Measurements from ENCODE around the gene IGSF11.
"Not testable (repeated sequence)": the region's sequence is repeated elsewhere in the genome, so short reads cannot be mapped to it uniquely, and the experiment has no call there.

The IGSF11 gene

DNA sequence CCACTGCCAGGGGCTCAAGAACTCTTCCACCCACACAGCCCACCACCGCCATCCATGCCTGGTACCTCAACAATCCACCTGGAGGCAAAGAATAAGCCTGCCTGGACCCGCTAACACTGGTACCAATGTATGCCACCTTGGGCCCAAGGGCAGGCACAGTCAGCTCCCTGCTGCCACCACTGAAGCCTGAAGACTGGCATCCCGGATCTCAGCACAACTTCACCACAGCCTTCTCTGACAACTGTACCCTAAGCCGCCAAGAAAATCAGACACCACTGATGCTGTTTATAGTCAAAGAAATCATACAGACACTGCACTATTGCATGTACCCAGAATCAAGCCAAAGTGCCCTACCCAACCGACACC is 56.3 kb downstream of the IGSF11 start:
- Mint-ChIP-seq H3K27me3 (no peaks in the 10 kb centered on the region), H3K4me1 (peaks cover 22% of the 10 kb centered on the region), H3K4me3 (no peak overlapping the region), H3K9me3 (no peaks in the 10 kb centered on the region), H3K36me3 (no peaks in the 10 kb centered on the region), H3K27ac (no peak overlapping the region)
- CTCF ChIA-PET, result no interaction called here
- DNase-seq, result no peak

DNA sequence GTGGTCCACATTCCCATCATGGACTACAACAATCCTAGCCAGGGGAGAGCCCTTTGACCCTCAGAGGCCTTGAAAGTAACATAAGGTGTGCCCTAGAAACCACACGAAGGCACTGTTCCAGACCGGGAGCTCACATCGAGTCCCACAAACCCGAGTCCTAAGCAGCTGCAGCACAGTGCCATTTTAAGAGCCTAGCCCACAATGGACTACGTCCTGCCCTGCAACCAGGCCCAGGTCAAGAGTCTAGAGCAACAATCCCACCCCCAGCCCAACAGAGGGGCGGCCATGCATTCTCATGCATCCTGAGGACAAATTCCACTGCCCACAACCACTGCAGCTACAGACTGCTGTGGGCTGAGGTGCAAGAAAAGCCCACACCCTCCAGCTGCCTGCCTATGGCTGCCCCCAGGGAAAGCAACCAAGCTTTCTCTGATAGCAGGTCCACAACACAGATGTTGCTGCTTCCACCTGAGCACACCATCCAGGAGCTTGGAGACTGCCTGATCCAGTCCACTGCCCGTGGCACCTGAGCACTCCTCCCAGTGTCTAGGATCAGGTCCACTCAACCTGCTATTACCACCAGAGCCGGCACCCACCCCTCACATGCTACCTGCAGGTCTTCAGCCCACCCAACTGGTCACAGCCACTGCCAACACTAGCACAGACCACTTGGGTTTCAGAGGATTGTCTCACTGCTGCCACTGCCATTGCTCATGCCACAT is 56.8 kb downstream of the IGSF11 start:
- DNase-seq, result no peak
- CTCF ChIA-PET, result no interaction called here
- H3K36me3 Mint-ChIP-seq, result no peaks in the 10 kb centered on the region

DNA sequence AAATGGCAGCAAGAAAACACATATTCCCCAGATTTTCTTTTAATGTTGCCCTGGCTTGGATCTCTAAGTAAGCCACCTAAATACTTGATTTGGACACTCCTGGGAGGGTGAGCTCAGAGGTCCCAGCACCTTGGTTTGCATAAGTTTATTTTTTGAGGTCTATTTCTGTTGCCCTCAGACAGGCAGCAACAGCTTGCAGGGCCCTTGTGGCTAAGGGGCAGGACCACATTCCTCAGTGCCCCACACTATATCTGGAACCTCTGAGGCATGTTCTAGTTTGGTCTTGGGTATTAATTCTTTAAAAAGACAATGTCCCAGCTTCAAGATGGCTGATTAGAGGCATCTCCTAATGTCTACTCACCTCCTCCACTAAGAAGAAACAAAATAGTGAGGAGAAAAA is 57.5 kb downstream of the IGSF11 start:
- H3K27ac Mint-ChIP-seq, result no peak overlapping the region
- no peak overlapping the region for H3K4me3 Mint-ChIP-seq
- no peaks in the 10 kb centered on the region for H3K9me3 Mint-ChIP-seq
- peaks cover 22% of the 10 kb centered on the region for H3K4me1 Mint-ChIP-seq
- CTCF ChIA-PET, result no interaction called here
- no peaks in the 10 kb centered on the region for H3K36me3 Mint-ChIP-seq
- no peaks in the 10 kb centered on the region for H3K27me3 Mint-ChIP-seq
- DNase-seq, result no peak

More for the DNA sequence above, 56.8 kb downstream of the IGSF11 start:
- no peak overlapping the region for H3K27ac Mint-ChIP-seq
- no peak overlapping the region for H3K4me3 Mint-ChIP-seq
- no peaks in the 10 kb centered on the region for H3K9me3 Mint-ChIP-seq
- H3K27me3 Mint-ChIP-seq, result no peaks in the 10 kb centered on the region
- H3K4me1 Mint-ChIP-seq, result peaks cover 22% of the 10 kb centered on the region

DNA sequence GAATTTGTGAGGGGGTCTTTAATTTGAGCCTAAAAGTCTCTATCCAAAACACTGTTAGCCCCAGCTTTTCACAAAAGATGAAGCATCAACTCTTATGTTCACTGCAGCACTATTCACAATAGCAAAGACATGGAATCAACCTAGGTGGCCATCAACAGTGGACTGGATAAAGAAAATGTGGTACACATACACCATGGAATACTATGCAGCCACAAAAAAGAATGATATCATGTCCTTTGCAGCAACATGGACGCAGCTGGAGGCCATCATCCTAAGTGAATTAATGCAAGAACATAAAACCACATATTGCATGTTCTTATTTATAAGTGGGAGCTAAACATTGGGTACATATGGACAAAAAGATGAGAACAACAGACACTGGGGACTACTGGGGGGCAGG is 59.2 kb downstream of the IGSF11 start:
- H3K27me3 Mint-ChIP-seq, H3K27ac Mint-ChIP-seq, H3K9me3 Mint-ChIP-seq, H3K36me3 Mint-ChIP-seq, H3K4me3 Mint-ChIP-seq, DNase-seq: not testable (repeated sequence)
- peaks cover 11% of the 10 kb centered on the region for H3K4me1 Mint-ChIP-seq
- CTCF ChIA-PET, result interaction anchor here (0.9 kb wide), 1 partner anchor 11 kb away, joined by 3 read pairs; no protein-coding TSS in a partner anchor

DNA sequence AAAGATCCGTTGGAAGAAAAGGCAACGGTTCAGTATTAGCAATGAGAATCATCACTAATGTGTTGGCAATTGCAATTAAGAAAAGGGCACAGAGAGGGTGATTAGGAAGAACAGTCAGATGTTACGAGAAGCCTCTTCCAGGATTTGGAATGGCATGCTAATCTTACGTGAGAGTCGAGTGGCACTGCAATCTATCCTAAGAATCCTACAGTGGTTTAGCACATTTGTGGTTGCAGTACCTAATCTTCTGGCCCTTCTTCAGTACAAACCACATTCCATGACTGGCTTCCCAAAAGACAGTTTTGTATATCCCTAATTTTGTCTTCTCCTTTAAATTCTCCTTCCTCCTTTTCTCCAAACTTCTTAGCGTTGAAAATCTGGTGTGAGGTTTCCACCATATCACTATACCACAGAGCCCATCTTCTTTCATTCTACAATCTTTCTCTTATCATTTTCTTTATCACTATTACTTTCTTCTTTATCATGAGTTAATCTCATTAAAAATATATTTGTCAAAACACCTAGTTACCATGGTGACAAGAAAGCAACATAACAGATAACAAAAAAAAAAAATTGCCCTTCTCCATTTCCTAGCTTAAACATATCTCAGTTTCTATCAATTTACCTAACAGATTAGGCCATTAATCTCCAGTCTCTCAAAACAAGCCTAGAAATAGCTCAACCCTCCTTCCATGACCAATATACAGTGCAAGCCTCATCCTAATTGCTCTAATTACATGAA is 60.1 kb downstream of the IGSF11 start:
- no peaks in the 10 kb centered on the region for H3K9me3 Mint-ChIP-seq
- no peak overlapping the region for H3K4me3 Mint-ChIP-seq
- no peak overlapping the region for H3K27ac Mint-ChIP-seq
- no peak for DNase-seq
- CTCF ChIA-PET, result interaction anchor here (0.9 to 2.3 kb wide), 2 partner anchors 11 to 90 kb away, joined by 3 to 6 read pairs; no protein-coding TSS in a partner anchor
- H3K27me3 Mint-ChIP-seq, result no peaks in the 10 kb centered on the region
- H3K36me3 Mint-ChIP-seq, result no peaks in the 10 kb centered on the region
- peaks cover 2% of the 10 kb centered on the region for H3K4me1 Mint-ChIP-seq

DNA sequence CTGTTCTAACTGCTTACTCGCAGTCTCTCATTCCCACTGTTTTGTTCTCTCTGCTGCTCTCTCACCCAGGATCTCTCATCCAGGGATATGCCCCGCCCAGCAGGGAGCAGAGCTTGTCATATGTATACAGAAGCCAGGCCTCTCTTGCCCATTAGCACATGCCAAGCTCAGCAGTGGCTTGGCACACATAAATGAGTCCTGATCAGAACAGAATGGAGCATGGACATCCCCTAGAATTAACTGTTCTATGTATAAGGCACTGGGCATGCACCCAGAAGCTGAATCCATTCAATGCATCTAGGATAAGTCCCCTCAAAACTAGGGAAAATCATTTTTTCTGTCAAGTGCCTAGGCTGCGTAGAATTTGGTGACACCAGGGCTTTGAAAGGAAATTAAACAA is 61.6 kb downstream of the IGSF11 start:
- Mint-ChIP-seq H3K9me3 (no peaks in the 10 kb centered on the region), H3K4me1 (no peaks in the 10 kb centered on the region), H3K27ac (no peak overlapping the region), H3K36me3 (no peaks in the 10 kb centered on the region), H3K27me3 (peaks cover 4% of the 10 kb centered on the region), H3K4me3 (no peak overlapping the region)
- no peak for DNase-seq
- CTCF ChIA-PET, result interaction anchor here (2.3 kb wide), 1 partner anchor 89 kb away, joined by 6 read pairs; no protein-coding TSS in a partner anchor

DNA sequence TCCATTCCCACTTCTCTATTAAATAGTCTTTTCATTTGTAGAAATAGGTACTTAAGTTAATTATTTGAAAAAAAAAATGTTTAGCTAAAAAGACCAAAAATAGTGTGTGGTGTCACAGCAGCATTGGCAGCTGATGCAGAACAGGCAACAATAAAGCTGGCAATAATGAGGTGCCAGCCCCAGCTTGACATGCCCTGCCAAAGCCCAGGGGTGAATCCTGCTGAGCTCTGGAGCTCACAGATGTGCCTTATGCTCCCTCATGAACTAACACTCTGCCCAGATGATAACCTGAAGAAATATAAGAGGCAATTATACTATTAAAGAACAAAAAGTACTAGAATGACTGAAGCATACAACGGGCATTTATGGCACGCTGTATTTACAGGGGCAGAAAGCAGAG is 63.8 kb downstream of the IGSF11 start:
- CTCF ChIA-PET, result no interaction called here
- no peaks in the 10 kb centered on the region for H3K9me3 Mint-ChIP-seq

DNA sequence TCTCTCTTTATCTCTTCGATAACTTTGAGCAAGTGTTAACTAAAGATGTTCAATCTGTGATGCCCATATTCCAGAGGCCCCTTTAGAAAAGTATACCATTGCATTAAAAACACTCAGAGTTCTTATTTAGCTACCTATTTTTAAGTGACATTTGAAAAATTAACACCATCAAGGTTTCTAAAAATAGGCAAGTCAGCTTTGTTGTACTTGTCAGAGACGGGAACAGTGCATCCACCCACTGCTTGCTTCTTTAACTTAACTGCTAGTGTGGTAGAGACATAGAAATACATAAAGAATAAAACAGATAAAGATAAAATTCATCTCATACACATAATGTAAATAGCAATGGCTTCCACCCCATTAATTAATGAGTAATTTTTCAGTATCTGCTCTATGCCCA is 66.0 kb downstream of the IGSF11 start:
- H3K9me3 Mint-ChIP-seq, result no peaks in the 10 kb centered on the region
- CTCF ChIA-PET, result interaction anchor here (0.6 to 3.0 kb wide), 2 partner anchors 84 to 273 kb away, joined by 3 to 14 read pairs; no protein-coding TSS in a partner anchor

More for the DNA sequence above, 63.8 kb downstream of the IGSF11 start:
- Mint-ChIP-seq H3K4me3 (no peak overlapping the region), H3K27ac (no peak overlapping the region), H3K36me3 (no peaks in the 10 kb centered on the region), H3K27me3 (peaks cover 4% of the 10 kb centered on the region), H3K4me1 (no peaks in the 10 kb centered on the region)
- no peak for DNase-seq

DNA sequence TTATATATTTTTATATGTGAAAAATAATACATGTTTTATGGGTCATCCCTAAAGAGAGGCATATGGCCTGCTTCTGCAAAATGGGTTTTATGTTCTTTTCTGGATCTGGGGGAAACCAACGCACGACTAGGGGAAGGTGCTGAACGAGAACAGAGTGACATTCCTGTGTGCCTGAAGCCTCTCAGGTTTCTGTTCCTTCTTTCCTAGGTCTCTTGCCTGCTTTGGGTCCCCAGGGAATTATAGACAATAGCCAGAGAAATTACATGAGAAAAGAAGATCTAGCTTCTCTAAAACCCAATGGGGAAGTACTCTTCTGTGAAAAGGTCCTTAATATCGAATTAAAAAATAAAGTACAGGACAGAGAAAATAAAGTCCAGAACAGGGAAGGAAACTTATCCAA is 66.5 kb downstream of the IGSF11 start:
- H3K4me3 Mint-ChIP-seq, result no peak overlapping the region
- H3K36me3 Mint-ChIP-seq, result no peaks in the 10 kb centered on the region
- no peak overlapping the region for H3K27ac Mint-ChIP-seq
- CTCF ChIA-PET, result interaction anchor here (0.6 to 3.0 kb wide), 2 partner anchors 84 to 273 kb away, joined by 3 to 14 read pairs; no protein-coding TSS in a partner anchor
- H3K27me3 Mint-ChIP-seq, result peaks cover 4% of the 10 kb centered on the region
- no peaks in the 10 kb centered on the region for H3K9me3 Mint-ChIP-seq
- H3K4me1 Mint-ChIP-seq, result no peaks in the 10 kb centered on the region
- no peak for DNase-seq

More for the DNA sequence above, 66.0 kb downstream of the IGSF11 start:
- no peaks in the 10 kb centered on the region for H3K36me3 Mint-ChIP-seq
- H3K27ac Mint-ChIP-seq, result no peak overlapping the region
- no peak overlapping the region for H3K4me3 Mint-ChIP-seq
- no peak for DNase-seq
- H3K4me1 Mint-ChIP-seq, result no peaks in the 10 kb centered on the region
- peaks cover 4% of the 10 kb centered on the region for H3K27me3 Mint-ChIP-seq

DNA sequence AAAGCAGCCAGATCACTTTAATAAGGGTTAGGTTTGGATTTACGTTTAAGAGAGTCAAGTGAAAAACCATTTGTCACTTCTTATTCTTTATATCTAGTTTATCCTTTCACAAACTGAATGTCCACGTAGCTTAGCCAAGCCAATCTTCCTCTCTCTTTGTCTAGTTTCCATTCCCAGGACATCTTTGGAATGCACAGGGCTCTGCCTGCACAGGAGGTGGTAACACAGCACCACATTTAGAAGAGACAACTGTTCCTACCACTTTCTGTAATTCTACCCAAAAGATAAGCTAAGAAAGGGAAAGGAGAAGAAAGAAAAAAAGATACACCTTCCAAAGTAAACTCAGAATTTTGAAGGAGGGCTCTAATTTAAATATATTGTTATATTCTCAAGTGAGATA is 67.9 kb downstream of the IGSF11 start:
- Mint-ChIP-seq H3K4me1 (no peaks in the 10 kb centered on the region), H3K27me3 (peaks cover 4% of the 10 kb centered on the region), H3K4me3 (no peak overlapping the region), H3K36me3 (no peaks in the 10 kb centered on the region), H3K27ac (no peak overlapping the region), H3K9me3 (no peaks in the 10 kb centered on the region)
- CTCF ChIA-PET, result interaction anchor here (1.0 to 3.0 kb wide), 2 partner anchors 11 to 82 kb away, joined by 3 to 14 read pairs; no protein-coding TSS in a partner anchor
- DNase-seq, result no peak

DNA sequence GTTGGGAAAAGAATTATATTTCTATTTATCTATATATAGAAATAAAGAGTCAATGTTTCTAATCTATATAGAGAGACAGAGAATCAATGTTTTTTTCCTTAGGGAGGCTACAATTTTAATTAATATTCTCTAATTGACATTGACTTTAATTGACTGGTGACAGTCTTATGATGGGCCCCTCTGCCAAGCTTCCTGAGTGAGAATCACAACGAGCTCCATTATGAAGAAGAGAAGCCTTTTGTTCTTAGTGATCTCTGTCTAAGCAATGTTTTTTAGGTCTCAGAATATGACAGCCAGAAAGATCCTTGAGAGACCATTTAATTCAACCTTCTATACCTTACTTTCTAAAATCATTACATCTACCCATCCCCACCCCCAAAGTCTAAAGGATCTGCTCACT is 70.9 kb downstream of the IGSF11 start:
- Mint-ChIP-seq H3K27me3 (no peaks in the 10 kb centered on the region), H3K9me3 (no peaks in the 10 kb centered on the region), H3K36me3 (no peaks in the 10 kb centered on the region), H3K4me3 (no peak overlapping the region), H3K4me1 (no peaks in the 10 kb centered on the region), H3K27ac (no peak overlapping the region)
- CTCF ChIA-PET, result no interaction called here
- no peak for DNase-seq

DNA sequence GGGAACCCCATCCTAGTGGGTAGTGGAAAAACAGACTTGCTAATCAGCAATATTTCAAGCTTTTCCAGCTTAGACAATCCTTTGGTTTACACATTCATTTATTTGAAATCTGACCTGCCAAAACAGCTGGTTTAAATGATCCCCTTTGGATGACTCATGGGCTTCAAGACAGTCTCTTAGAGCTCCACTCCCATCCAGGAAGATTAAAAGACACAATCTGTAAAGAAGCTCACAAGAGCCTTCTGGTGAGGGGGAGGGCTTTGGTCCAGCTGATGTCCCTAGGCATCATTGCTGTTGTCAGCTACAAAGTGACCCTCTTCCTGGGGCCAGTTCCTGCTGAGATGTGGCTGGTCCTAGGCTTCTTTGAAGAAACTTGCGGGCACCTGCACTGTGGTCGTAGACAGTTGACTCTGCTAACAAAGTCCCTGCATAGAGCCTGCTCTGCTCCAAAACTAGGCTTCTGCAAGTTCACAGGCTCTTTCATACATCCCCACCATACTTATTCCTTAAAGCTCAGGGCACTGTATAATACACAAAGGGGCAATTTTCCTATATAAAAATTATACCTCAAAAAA is 73.7 kb downstream of the IGSF11 start:
- H3K4me1 Mint-ChIP-seq, result peaks cover 16% of the 10 kb centered on the region
- H3K4me3 Mint-ChIP-seq, result no peak overlapping the region
- H3K9me3 Mint-ChIP-seq, result no peaks in the 10 kb centered on the region
- H3K27ac Mint-ChIP-seq, result no peak overlapping the region
- CTCF ChIA-PET, result no interaction called here
- H3K27me3 Mint-ChIP-seq, result no peaks in the 10 kb centered on the region
- no peak for DNase-seq
- peaks cover 1% of the 10 kb centered on the region for H3K36me3 Mint-ChIP-seq

DNA sequence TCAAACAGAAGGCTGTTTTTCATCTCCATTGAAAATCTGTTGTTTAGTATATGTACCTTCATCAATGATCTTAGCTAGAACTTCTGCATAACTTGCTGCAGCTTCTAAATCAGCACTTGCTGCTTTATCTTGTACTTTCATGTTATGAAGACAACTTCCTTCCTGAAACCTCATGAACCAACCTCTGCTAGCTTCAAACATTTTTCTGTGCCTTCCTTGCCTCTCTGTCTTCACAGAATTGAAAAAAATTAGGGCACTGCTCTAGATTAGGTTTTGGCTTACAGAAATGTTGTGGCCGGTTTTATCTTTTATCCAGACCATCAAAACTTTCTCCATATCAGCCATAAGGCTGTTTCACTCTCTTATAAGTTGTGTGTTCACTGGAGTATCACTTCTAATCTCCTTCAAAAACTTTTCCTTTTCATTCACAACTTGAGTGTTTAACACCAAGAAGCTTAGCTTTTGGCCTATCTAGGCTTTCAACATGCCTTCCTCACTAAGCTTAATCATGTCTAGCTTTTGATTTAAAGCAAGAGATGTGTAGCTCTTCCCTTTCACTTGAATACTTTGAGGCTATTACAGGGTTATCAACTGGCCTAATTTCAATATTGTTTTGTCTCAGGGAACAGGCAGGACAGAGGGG is 78.6 kb downstream of the IGSF11 start:
- CTCF ChIA-PET, result interaction anchor here (1.1 to 1.8 kb wide), 3 partner anchors 11 to 79 kb away, joined by 3 to 13 read pairs (median 7); partner anchors contain the start of gene IGSF11
- H3K4me3 Mint-ChIP-seq, result peak overlapping the region; percentile 7
- peak overlapping the region; percentile 95 for H3K27ac Mint-ChIP-seq
- H3K9me3 Mint-ChIP-seq, result peaks cover 5% of the 10 kb centered on the region
- peak; percentile 21 for DNase-seq
- H3K36me3 Mint-ChIP-seq, result peaks cover 11% of the 10 kb centered on the region
- peaks cover 48% of the 10 kb centered on the region for H3K4me1 Mint-ChIP-seq
- H3K27me3 Mint-ChIP-seq, result no peaks in the 10 kb centered on the region

DNA sequence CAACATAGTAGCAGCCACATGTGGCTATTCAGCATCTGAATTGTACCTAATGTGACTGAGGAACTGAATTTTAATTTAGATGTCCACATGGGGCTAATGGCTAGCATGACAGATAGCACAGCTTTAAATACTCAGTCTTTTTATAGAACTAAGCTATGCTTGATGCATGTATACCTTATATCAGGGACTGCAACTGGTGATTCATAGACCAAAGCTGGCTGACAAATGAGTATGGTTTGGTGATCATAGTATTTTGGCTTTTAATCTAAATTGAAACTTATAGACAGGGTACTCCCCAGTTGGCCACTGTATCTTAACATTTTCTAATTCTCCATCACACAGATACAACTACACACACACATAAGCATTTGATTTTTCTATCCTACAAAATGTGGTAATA is 83.6 kb downstream of the IGSF11 start:
- Mint-ChIP-seq H3K4me3 (no peak overlapping the region), H3K9me3 (peaks cover 5% of the 10 kb centered on the region), H3K4me1 (peaks cover 68% of the 10 kb centered on the region), H3K27ac (no peak overlapping the region), H3K36me3 (peaks cover 12% of the 10 kb centered on the region), H3K27me3 (no peaks in the 10 kb centered on the region)
- CTCF ChIA-PET, result interaction anchor here (0.9 to 1.6 kb wide), 3 partner anchors 9 to 84 kb away, joined by 3 to 7 read pairs (median 3); partner anchors contain the start of gene IGSF11
- DNase-seq, result no peak
